ENCODE results near the gene KLF2. TPM values are rescaled to one million over a fixed set of nuclear protein-coding genes. Genes with fewer than 3 reads are reported as not detected.
"Not testable (repeated sequence)": the region's sequence is repeated elsewhere in the genome, so short reads cannot be mapped to it uniquely, and the experiment has no call there.

The KLF2 gene
- total RNA-seq, 2 experiments from 2014 or later = 0.18 to 0.23 TPM

GRCh38 chr19:16298334-16298733, 26.3 kb upstream of the KLF2 start:
- Mint-ChIP-seq H3K36me3 (no peaks in the 10 kb centered on the region), H3K27ac (no peak overlapping the region), H3K9me3 (no peaks in the 10 kb centered on the region), H3K4me3 (no peak overlapping the region), H3K27me3 (no peaks in the 10 kb centered on the region), H3K4me1 (no peaks in the 10 kb centered on the region)
- no peak for DNase-seq

- DNase-seq = no peak
- Mint-ChIP-seq H3K4me1 (no peaks in the 10 kb centered on the region), H3K27ac (no peak overlapping the region), H3K4me3 (no peak overlapping the region), H3K36me3 (no peaks in the 10 kb centered on the region), H3K27me3 (no peaks in the 10 kb centered on the region), H3K9me3 (no peaks in the 10 kb centered on the region)
Observed at GRCh38 chr19:16301999-16302694, 22.5 kb upstream of the KLF2 start.

GRCh38 chr19:16303755-16304154, 20.9 kb upstream of the KLF2 start:
- no peak for DNase-seq
- Mint-ChIP-seq H3K9me3 (no peaks in the 10 kb centered on the region), H3K27me3 (no peaks in the 10 kb centered on the region), H3K36me3 (no peaks in the 10 kb centered on the region), H3K27ac (no peak overlapping the region), H3K4me1 (no peaks in the 10 kb centered on the region), H3K4me3 (no peak overlapping the region)

- not testable (repeated sequence) for H3K27ac Mint-ChIP-seq, H3K9me3 Mint-ChIP-seq, H3K27me3 Mint-ChIP-seq, H3K4me1 Mint-ChIP-seq, DNase-seq, H3K36me3 Mint-ChIP-seq, H3K4me3 Mint-ChIP-seq
Observed at GRCh38 chr19:16304511-16304910, 20.1 kb upstream of the KLF2 start.

GRCh38 chr19:16305060-16305459, 19.6 kb upstream of the KLF2 start:
- H3K36me3 Mint-ChIP-seq, H3K4me3 Mint-ChIP-seq, H3K27ac Mint-ChIP-seq, H3K9me3 Mint-ChIP-seq, DNase-seq, H3K4me1 Mint-ChIP-seq, H3K27me3 Mint-ChIP-seq: not testable (repeated sequence)

GRCh38 chr19:16306728-16307402, 17.8 kb upstream of the KLF2 start:
- no peaks in the 10 kb centered on the region for H3K27me3 Mint-ChIP-seq

GRCh38 chr19:16308081-16308480, 16.5 kb upstream of the KLF2 start:
- no peak overlapping the region for H3K27ac Mint-ChIP-seq
- no peaks in the 10 kb centered on the region for H3K36me3 Mint-ChIP-seq
- H3K4me3 Mint-ChIP-seq = no peak overlapping the region
- H3K9me3 Mint-ChIP-seq = no peaks in the 10 kb centered on the region
- H3K27me3 Mint-ChIP-seq = no peaks in the 10 kb centered on the region
- DNase-seq = no peak
- H3K4me1 Mint-ChIP-seq = no peaks in the 10 kb centered on the region

More at GRCh38 chr19:16306728-16307402, 17.8 kb upstream of the KLF2 start:
- no peak overlapping the region for H3K27ac Mint-ChIP-seq
- H3K4me1 Mint-ChIP-seq = no peaks in the 10 kb centered on the region
- no peaks in the 10 kb centered on the region for H3K9me3 Mint-ChIP-seq
- no peak for DNase-seq
- no peak overlapping the region for H3K4me3 Mint-ChIP-seq
- H3K36me3 Mint-ChIP-seq = no peaks in the 10 kb centered on the region

GRCh38 chr19:16309643-16310042, 15.0 kb upstream of the KLF2 start:
- Mint-ChIP-seq H3K27me3 (no peaks in the 10 kb centered on the region), H3K27ac (no peak overlapping the region), H3K36me3 (no peaks in the 10 kb centered on the region), H3K4me1 (no peaks in the 10 kb centered on the region), H3K4me3 (no peak overlapping the region), H3K9me3 (no peaks in the 10 kb centered on the region)
- no peak for DNase-seq

- peaks cover 8% of the 10 kb centered on the region for H3K4me1 Mint-ChIP-seq
- H3K27ac Mint-ChIP-seq = no peak overlapping the region
- no peaks in the 10 kb centered on the region for H3K9me3 Mint-ChIP-seq
- DNase-seq = no peak
- H3K36me3 Mint-ChIP-seq = no peaks in the 10 kb centered on the region
- H3K27me3 Mint-ChIP-seq = no peaks in the 10 kb centered on the region
- no peak overlapping the region for H3K4me3 Mint-ChIP-seq
Observed at GRCh38 chr19:16315825-16316505, 8.7 kb upstream of the KLF2 start.

GRCh38 chr19:16316506-16316882, 8.1 kb upstream of the KLF2 start:
- H3K36me3 Mint-ChIP-seq = no peaks in the 10 kb centered on the region
- H3K9me3 Mint-ChIP-seq = no peaks in the 10 kb centered on the region
- DNase-seq = no peak
- H3K27ac Mint-ChIP-seq = no peak overlapping the region
- no peak overlapping the region for H3K4me3 Mint-ChIP-seq
- no peaks in the 10 kb centered on the region for H3K27me3 Mint-ChIP-seq
- H3K4me1 Mint-ChIP-seq = peaks cover 8% of the 10 kb centered on the region

GRCh38 chr19:16319481-16319880, 5.1 kb upstream of the KLF2 start:
- Mint-ChIP-seq H3K36me3 (no peaks in the 10 kb centered on the region), H3K9me3 (no peaks in the 10 kb centered on the region), H3K4me1 (peaks cover 14% of the 10 kb centered on the region), H3K27ac (no peak overlapping the region), H3K4me3 (no peak overlapping the region), H3K27me3 (peaks cover 10% of the 10 kb centered on the region)
- peak; percentile 20 for DNase-seq

GRCh38 chr19:16320987-16321386, 3.6 kb upstream of the KLF2 start:
- Mint-ChIP-seq H3K9me3 (no peaks in the 10 kb centered on the region), H3K4me3 (no peak overlapping the region), H3K27ac (no peak overlapping the region), H3K4me1 (peaks cover 17% of the 10 kb centered on the region), H3K27me3 (peaks cover 13% of the 10 kb centered on the region), H3K36me3 (no peaks in the 10 kb centered on the region)
- DNase-seq = no peak

- no peak overlapping the region for H3K27ac Mint-ChIP-seq
- H3K36me3 Mint-ChIP-seq = no peaks in the 10 kb centered on the region
- H3K27me3 Mint-ChIP-seq = peaks cover 30% of the 10 kb centered on the region
- H3K4me3 Mint-ChIP-seq = no peak overlapping the region
- no peaks in the 10 kb centered on the region for H3K9me3 Mint-ChIP-seq
- H3K4me1 Mint-ChIP-seq = peaks cover 47% of the 10 kb centered on the region
- peak; percentile 53 for DNase-seq
Observed at GRCh38 chr19:16325161-16325527, 518 bp downstream of the KLF2 start.

GRCh38 chr19:16325641-16326400, 1.2 kb downstream of the KLF2 start:
- Mint-ChIP-seq H3K27me3 (peaks cover 31% of the 10 kb centered on the region), H3K4me1 (peaks cover 50% of the 10 kb centered on the region), H3K27ac (peak overlapping the region; percentile 69), H3K4me3 (peak overlapping the region; percentile 78), H3K9me3 (no peaks in the 10 kb centered on the region), H3K36me3 (no peaks in the 10 kb centered on the region)
- peak; percentile 40 for DNase-seq
